T-helper 2 cell treated with Interferon-gamma antibody and Interleukin-4, amounts not matched to agents 5 μg/mL and 100 μg/mL, for 36 hours (primary cell): ENCODE measurements around the gene SLC6A3.

Experiments used
- DNase-seq: peaks from one replicate; pipeline ENCODE4 v3.0.0; 2021; ENCODE audit warnings: low spot score
- H3K27ac Mint-ChIP-seq: one replicate; pipeline ENCODE4 v1.8.0; 2021; ENCODE audit warnings: mild to moderate bottlenecking, mixed read lengths
- H3K27me3 Mint-ChIP-seq: one replicate; pipeline ENCODE4 v1.8.0; 2021; ENCODE audit warnings: low read depth, mixed read lengths
- H3K36me3 Mint-ChIP-seq: one replicate; pipeline ENCODE4 v1.8.0; 2021; ENCODE audit warnings: low read depth, mixed read lengths
- H3K4me1 Mint-ChIP-seq: one replicate; pipeline ENCODE4 v1.8.0; 2021; ENCODE audit warnings: low read depth, mixed read lengths
- H3K4me3 Mint-ChIP-seq: one replicate; pipeline ENCODE4 v1.8.0; 2022; ENCODE audit warnings: mild to moderate bottlenecking, moderate library complexity, mixed read lengths
- H3K9me3 Mint-ChIP-seq: one replicate; pipeline ENCODE4 v1.8.0; 2021; ENCODE audit warnings: mixed read lengths

Gene SLC6A3

GRCh38 chr5:1445689-1446601, 705 bp upstream of the SLC6A3 start:
- Mint-ChIP-seq H3K36me3 (no peaks in the 10 kb centered on the region), H3K4me1 (no peaks in the 10 kb centered on the region), H3K9me3 (no peaks in the 10 kb centered on the region), H3K4me3 (no peak overlapping the region), H3K27me3 (peaks cover 56% of the 10 kb centered on the region), H3K27ac (no peak overlapping the region)
- DNase-seq, result no peak

GRCh38 chr5:1444361-1445189, 665 bp downstream of the SLC6A3 start:
- peaks cover 52% of the 10 kb centered on the region for H3K27me3 Mint-ChIP-seq
- H3K36me3 Mint-ChIP-seq, result no peaks in the 10 kb centered on the region
- H3K4me3 Mint-ChIP-seq, result no peak overlapping the region
- DNase-seq, result no peak
- H3K27ac Mint-ChIP-seq, result no peak overlapping the region
- H3K9me3 Mint-ChIP-seq, result peaks cover 4% of the 10 kb centered on the region
- no peaks in the 10 kb centered on the region for H3K4me1 Mint-ChIP-seq

GRCh38 chr5:1443991-1444360, 1.3 kb downstream of the SLC6A3 start:
- Mint-ChIP-seq H3K4me3 (no peak overlapping the region), H3K4me1 (no peaks in the 10 kb centered on the region), H3K36me3 (no peaks in the 10 kb centered on the region), H3K27me3 (peaks cover 46% of the 10 kb centered on the region), H3K9me3 (peaks cover 4% of the 10 kb centered on the region), H3K27ac (no peak overlapping the region)
- no peak for DNase-seq

- Mint-ChIP-seq H3K27me3 (peaks cover 39% of the 10 kb centered on the region), H3K36me3 (no peaks in the 10 kb centered on the region), H3K4me3 (no peak overlapping the region), H3K27ac (no peak overlapping the region), H3K4me1 (no peaks in the 10 kb centered on the region), H3K9me3 (peaks cover 4% of the 10 kb centered on the region)
- no peak for DNase-seq
These were observed 2.1 kb downstream of the SLC6A3 start for GRCh38 chr5:1443171-1443570.

- Mint-ChIP-seq H3K27me3 (peaks cover 35% of the 10 kb centered on the region), H3K4me3 (no peak overlapping the region), H3K27ac (no peak overlapping the region), H3K9me3 (peaks cover 4% of the 10 kb centered on the region), H3K36me3 (no peaks in the 10 kb centered on the region), H3K4me1 (no peaks in the 10 kb centered on the region)
- DNase-seq, result no peak
These were observed 2.8 kb downstream of the SLC6A3 start for GRCh38 chr5:1442222-1443145.

GRCh38 chr5:1441166-1441865, 3.9 kb downstream of the SLC6A3 start:
- Mint-ChIP-seq H3K27me3 (peaks cover 25% of the 10 kb centered on the region), H3K9me3 (peaks cover 4% of the 10 kb centered on the region), H3K4me3 (no peak overlapping the region), H3K4me1 (no peaks in the 10 kb centered on the region), H3K36me3 (no peaks in the 10 kb centered on the region), H3K27ac (no peak overlapping the region)
- DNase-seq, result no peak

- Mint-ChIP-seq H3K27ac (no peak overlapping the region), H3K36me3 (no peaks in the 10 kb centered on the region), H3K4me1 (no peaks in the 10 kb centered on the region), H3K9me3 (peaks cover 4% of the 10 kb centered on the region), H3K4me3 (no peak overlapping the region), H3K27me3 (peaks cover 23% of the 10 kb centered on the region)
- DNase-seq, result no peak
These were observed 5.1 kb downstream of the SLC6A3 start for GRCh38 chr5:1440098-1440493.

GRCh38 chr5:1439388-1440097, 5.7 kb downstream of the SLC6A3 start:
- H3K36me3 Mint-ChIP-seq, result no peaks in the 10 kb centered on the region
- H3K27me3 Mint-ChIP-seq, result peaks cover 20% of the 10 kb centered on the region
- H3K4me1 Mint-ChIP-seq, result no peaks in the 10 kb centered on the region
- H3K27ac Mint-ChIP-seq, result no peak overlapping the region
- no peak for DNase-seq
- peaks cover 4% of the 10 kb centered on the region for H3K9me3 Mint-ChIP-seq
- H3K4me3 Mint-ChIP-seq, result no peak overlapping the region

GRCh38 chr5:1438871-1439270, 6.4 kb downstream of the SLC6A3 start:
- Mint-ChIP-seq H3K9me3 (peaks cover 4% of the 10 kb centered on the region), H3K36me3 (no peaks in the 10 kb centered on the region), H3K27ac (no peak overlapping the region), H3K4me3 (no peak overlapping the region), H3K27me3 (peaks cover 14% of the 10 kb centered on the region), H3K4me1 (no peaks in the 10 kb centered on the region)
- DNase-seq, result no peak

- Mint-ChIP-seq H3K9me3 (peaks cover 11% of the 10 kb centered on the region), H3K27me3 (peaks cover 6% of the 10 kb centered on the region), H3K4me1 (no peaks in the 10 kb centered on the region), H3K27ac (no peak overlapping the region), H3K4me3 (no peak overlapping the region), H3K36me3 (no peaks in the 10 kb centered on the region)
- no peak for DNase-seq
These were observed 7.2 kb downstream of the SLC6A3 start for GRCh38 chr5:1437876-1438559.

- no peak for DNase-seq
- no peak overlapping the region for H3K27ac Mint-ChIP-seq
- peaks cover 4% of the 10 kb centered on the region for H3K27me3 Mint-ChIP-seq
- H3K4me1 Mint-ChIP-seq, result no peaks in the 10 kb centered on the region
- peaks cover 13% of the 10 kb centered on the region for H3K9me3 Mint-ChIP-seq
- no peaks in the 10 kb centered on the region for H3K36me3 Mint-ChIP-seq
- H3K4me3 Mint-ChIP-seq, result no peak overlapping the region
These were observed 7.9 kb downstream of the SLC6A3 start for GRCh38 chr5:1437226-1437829.

- Mint-ChIP-seq H3K27ac (no peak overlapping the region), H3K27me3 (peaks cover 4% of the 10 kb centered on the region), H3K4me1 (no peaks in the 10 kb centered on the region), H3K4me3 (no peak overlapping the region), H3K9me3 (peaks cover 14% of the 10 kb centered on the region), H3K36me3 (no peaks in the 10 kb centered on the region)
- DNase-seq, result no peak
These were observed 8.6 kb downstream of the SLC6A3 start for GRCh38 chr5:1436681-1437080.
